ENCODE data around the gene PLA2G6.

Gene PLA2G6

GRCh38 chr22:38071421-38072321 is 110.0 kb downstream of the PLA2G6 start:
- no peak overlapping the region for H3K4me3 ChIP-seq (ENCODE audit: low read depth, low read length)
- DNase-seq (ENCODE audit: low read depth): no peak
- no peak for TF ChIP-seq CTCF (IDR thresholded peaks at IDR 0.05; ENCODE audit: control insufficient read depth, extremely low read depth, insufficient read depth)

GRCh38 chr22:38070250-38070921 is 111.2 kb downstream of the PLA2G6 start:
- no peak for DNase-seq (ENCODE audit: low read depth)
- no peak for TF ChIP-seq CTCF (IDR thresholded peaks at IDR 0.05; ENCODE audit: control insufficient read depth, extremely low read depth, insufficient read depth)
- no peak overlapping the region for H3K4me3 ChIP-seq (ENCODE audit: low read depth, low read length)

GRCh38 chr22:38069372-38070249 is 112.0 kb downstream of the PLA2G6 start:
- no peak for DNase-seq (ENCODE audit: low read depth)
- TF ChIP-seq CTCF (IDR thresholded peaks at IDR 0.05; ENCODE audit: control insufficient read depth, extremely low read depth, insufficient read depth): peak; percentile 35
- H3K4me3 ChIP-seq (ENCODE audit: low read depth, low read length): no peak overlapping the region

- H3K4me3 ChIP-seq (ENCODE audit: low read depth, low read length): no peak overlapping the region
- no peak for TF ChIP-seq CTCF (IDR thresholded peaks at IDR 0.05; ENCODE audit: control insufficient read depth, extremely low read depth, insufficient read depth)
- DNase-seq (ENCODE audit: low read depth): no peak
Observed at GRCh38 chr22:38068641-38069371, 112.8 kb downstream of the PLA2G6 start.

GRCh38 chr22:38067761-38068360 is 113.8 kb downstream of the PLA2G6 start:
- DNase-seq (ENCODE audit: low read depth): no peak
- TF ChIP-seq CTCF (IDR thresholded peaks at IDR 0.05; ENCODE audit: control insufficient read depth, extremely low read depth, insufficient read depth): no peak
- no peak overlapping the region for H3K4me3 ChIP-seq (ENCODE audit: low read depth, low read length)

GRCh38 chr22:38067028-38067415 is 114.6 kb downstream of the PLA2G6 start:
- H3K4me3 ChIP-seq (ENCODE audit: low read depth, low read length): no peak overlapping the region
- TF ChIP-seq CTCF (IDR thresholded peaks at IDR 0.05; ENCODE audit: control insufficient read depth, extremely low read depth, insufficient read depth): no peak
- no peak for DNase-seq (ENCODE audit: low read depth)
